ENCODE results near the gene UAP1L1. TPM values are rescaled to one million over a fixed set of nuclear protein-coding genes. Genes with fewer than 3 reads are reported as not detected.
A peak's percentile ranks its signal among the peaks of the same experiment; 100 is the strongest.

Gene UAP1L1
- total and polyA plus RNA-seq, 2 of the 4 experiments (the other 2 are of a cell fraction): 2.3 to 9.8 TPM

- Histone ChIP-seq H3K9ac (ENCODE audit: low read depth, low read length) (no peak overlapping the region), H3K14ac (replicated peaks; ENCODE audit: low read depth, low read length) (no peak overlapping the region), H3K4me1 (ENCODE audit: control insufficient read depth, insufficient read depth, low read length) (peaks cover 8% of the 10 kb centered on the region), H3K56ac (ENCODE audit: extremely low read depth, insufficient read depth, low read length) (no peak overlapping the region), H4K91ac (ENCODE audit: insufficient read depth, low read depth, low read length) (no peak overlapping the region), H3K36me3 (ENCODE audit: control insufficient read depth, insufficient read depth, low read length) (peaks cover 17% of the 10 kb centered on the region), H2BK120ac (ENCODE audit: low read depth, low read length) (no peak overlapping the region), H3K23ac (ENCODE audit: low read depth, low read length) (no peak overlapping the region), H3K4me3 (ENCODE audit: insufficient read depth, low read depth, low read length) (no peak overlapping the region), H4K20me1 (ENCODE audit: insufficient read depth, low read length) (peaks cover 25% of the 10 kb centered on the region), H4K8ac (ENCODE audit: low read depth in 2 of 2, low read length in 2 of 2) (no peak overlapping the region), H3K27ac (ENCODE audit: insufficient read depth, low read length) (no peak overlapping the region), H2BK15ac (ENCODE audit: low read depth, low read length) (no peak overlapping the region), H2BK20ac (ENCODE audit: low read depth, low read length) (no peak overlapping the region), H3K9me3 (ENCODE audit: control insufficient read depth, insufficient read depth, low read length) (no peaks in the 10 kb centered on the region), H3K79me1 (ENCODE audit: low read depth in 1 of 2, low read length in 2 of 2) (peaks cover 2 to 13% of the 10 kb centered on the region in 2 experiments; a peak in 3 of 4 replicates), H2BK5ac (ENCODE audit: low read depth, low read length, poor library complexity, severe bottlenecking) (no peak overlapping the region), H2AFZ (replicated peaks; ENCODE audit: low read length, poor library complexity) (no peak overlapping the region), H3K9me1 (ENCODE audit: insufficient read depth, low read length) (no peaks in the 10 kb centered on the region), H2AK5ac (ENCODE audit: low read depth, low read length) (no peak overlapping the region), H3K4ac (ENCODE audit: low read depth, low read length) (no peak overlapping the region), H2AK9ac (replicated peaks; ENCODE audit: low read depth, low read length, poor library complexity) (no peak overlapping the region), H3K18ac (ENCODE audit: low read depth, low read length) (no peak overlapping the region), H4K5ac (ENCODE audit: low read depth, low read length) (no peak overlapping the region), H3K4me2 (ENCODE audit: low read depth, low read length) (no peak overlapping the region), H3K27me3 (ENCODE audit: control insufficient read depth, insufficient read depth, low read length) (no peaks in the 10 kb centered on the region)
- no peak for ATAC-seq (ENCODE audit: low read depth)
- CTCF ChIA-PET: no interaction called here
- 78% methylated on average over 7 of the region's 32 CpGs; no CpG with 5 or more reads in 1 of the 2 experiments for WGBS, 2 experiments (ENCODE audit: extremely low coverage in 2 of 2, insufficient read length in 1 of 2)
- DNase-seq: no peak
- TSS peak; percentile 71 for BruUV-seq (replicated peaks)
- dilution Hi-C loops (cut with HindIII; ENCODE audit: low sequenced_read_pairs, unreplicated experiment) (no loop called here), in situ Hi-C loops (cut with MboI; ENCODE audit: low sequenced_read_pairs) (loop anchor here (10.0 kb wide), 1 partner anchor 255 kb away; no protein-coding TSS in a partner anchor), intact Hi-C loops (cut with micrococcal nuclease) (no loop called here)
- TF ChIP-seq CEBPB (IDR thresholded peaks at IDR 0.05; ENCODE audit: low read depth, low read length): no peak
- no peak for TF ChIP-seq NFE2L2 (IDR thresholded peaks at IDR 0.05; ENCODE audit: low read depth, low read length)
- TF ChIP-seq RCOR1 (IDR thresholded peaks at IDR 0.05; ENCODE audit: insufficient replicate concordance, low read length): no peak
- TF ChIP-seq MXI1 (IDR thresholded peaks at IDR 0.05; ENCODE audit: borderline replicate concordance, low read depth, low read length): no peak
- TF ChIP-seq MAFK (IDR thresholded peaks at IDR 0.05; ENCODE audit: low read depth, low read length): no peak
- TF ChIP-seq, protein P1, sequence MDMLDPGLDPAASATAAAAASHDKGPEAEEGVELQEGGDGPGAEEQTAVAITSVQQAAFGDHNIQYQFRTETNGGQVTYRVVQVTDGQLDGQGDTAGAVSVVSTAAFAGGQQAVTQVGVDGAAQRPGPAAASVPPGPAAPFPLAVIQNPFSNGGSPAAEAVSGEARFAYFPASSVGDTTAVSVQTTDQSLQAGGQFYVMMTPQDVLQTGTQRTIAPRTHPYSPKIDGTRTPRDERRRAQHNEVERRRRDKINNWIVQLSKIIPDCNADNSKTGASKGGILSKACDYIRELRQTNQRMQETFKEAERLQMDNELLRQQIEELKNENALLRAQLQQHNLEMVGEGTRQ (IDR thresholded peaks at IDR 0.05; ENCODE audit: low read depth, low read length): no peak
- no peak for TF ChIP-seq BHLHE40 (IDR thresholded peaks at IDR 0.05; ENCODE audit: low read depth, low read length)
- no peak for TF ChIP-seq RAD21 (IDR thresholded peaks at IDR 0.05; ENCODE audit: low read length)
- POLR2A ChIA-PET (ENCODE audit: unreplicated experiment): no interaction called here
Observed at GRCh38 chr9:137039611-137040366, 37.5 kb upstream of the UAP1L1 start.
